Activated T-helper 2 cell treated with anti-CD3 and anti-CD28 coated beads, Interferon-gamma antibody, Interleukin-2, Interleukin-4, amounts not matched to agents 10 μg/mL and 5 μg/mL and 100 μg/mL, durations not matched to agents 14 hours and 24 hours and 36 hours (primary cell): Measurements from ENCODE around the gene IL22RA1. TPM values are rescaled to one million over a fixed set of nuclear protein-coding genes. Genes with fewer than 3 reads are reported as not detected.

Experiments used
- DNase-seq: peaks from one replicate; pipeline ENCODE4 v3.0.0; 2021; ENCODE audit warnings: low spot score
- H3K27ac Mint-ChIP-seq: one replicate; pipeline ENCODE4 v1.8.0; 2021; ENCODE audit warnings: mixed read lengths
- H3K27me3 Mint-ChIP-seq: one replicate; pipeline ENCODE4 v1.8.0; 2021; ENCODE audit warnings: low read depth, mixed read lengths
- H3K36me3 Mint-ChIP-seq: one replicate; pipeline ENCODE4 v1.8.0; 2021; ENCODE audit warnings: low read depth, mixed read lengths
- H3K4me1 Mint-ChIP-seq: one replicate; pipeline ENCODE4 v1.8.0; 2021; ENCODE audit warnings: low read depth, mixed read lengths
- H3K4me3 Mint-ChIP-seq: one replicate; pipeline ENCODE4 v1.8.0; 2021; ENCODE audit warnings: low read depth, mild to moderate bottlenecking, moderate library complexity, mixed read lengths
- H3K9me3 Mint-ChIP-seq: one replicate; pipeline ENCODE4 v1.8.0; 2021; ENCODE audit warnings: mixed read lengths
- intact Hi-C: fragments of 100-400 bp; cut with micrococcal nuclease; formaldehyde crosslinking; loops from one replicate; pipeline ENCODE4 v1.15.1; 2023
- total RNA-seq: library from RNA; stranded (reverse); gene quantifications from 2 replicates; pipeline ENCODE4 v1.2.3, GENCODE V29; 2022

The IL22RA1 gene, protein sequence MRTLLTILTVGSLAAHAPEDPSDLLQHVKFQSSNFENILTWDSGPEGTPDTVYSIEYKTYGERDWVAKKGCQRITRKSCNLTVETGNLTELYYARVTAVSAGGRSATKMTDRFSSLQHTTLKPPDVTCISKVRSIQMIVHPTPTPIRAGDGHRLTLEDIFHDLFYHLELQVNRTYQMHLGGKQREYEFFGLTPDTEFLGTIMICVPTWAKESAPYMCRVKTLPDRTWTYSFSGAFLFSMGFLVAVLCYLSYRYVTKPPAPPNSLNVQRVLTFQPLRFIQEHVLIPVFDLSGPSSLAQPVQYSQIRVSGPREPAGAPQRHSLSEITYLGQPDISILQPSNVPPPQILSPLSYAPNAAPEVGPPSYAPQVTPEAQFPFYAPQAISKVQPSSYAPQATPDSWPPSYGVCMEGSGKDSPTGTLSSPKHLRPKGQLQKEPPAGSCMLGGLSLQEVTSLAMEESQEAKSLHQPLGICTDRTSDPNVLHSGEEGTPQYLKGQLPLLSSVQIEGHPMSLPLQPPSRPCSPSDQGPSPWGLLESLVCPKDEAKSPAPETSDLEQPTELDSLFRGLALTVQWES
- total RNA-seq, result not detected in 2 replicates

DNA sequence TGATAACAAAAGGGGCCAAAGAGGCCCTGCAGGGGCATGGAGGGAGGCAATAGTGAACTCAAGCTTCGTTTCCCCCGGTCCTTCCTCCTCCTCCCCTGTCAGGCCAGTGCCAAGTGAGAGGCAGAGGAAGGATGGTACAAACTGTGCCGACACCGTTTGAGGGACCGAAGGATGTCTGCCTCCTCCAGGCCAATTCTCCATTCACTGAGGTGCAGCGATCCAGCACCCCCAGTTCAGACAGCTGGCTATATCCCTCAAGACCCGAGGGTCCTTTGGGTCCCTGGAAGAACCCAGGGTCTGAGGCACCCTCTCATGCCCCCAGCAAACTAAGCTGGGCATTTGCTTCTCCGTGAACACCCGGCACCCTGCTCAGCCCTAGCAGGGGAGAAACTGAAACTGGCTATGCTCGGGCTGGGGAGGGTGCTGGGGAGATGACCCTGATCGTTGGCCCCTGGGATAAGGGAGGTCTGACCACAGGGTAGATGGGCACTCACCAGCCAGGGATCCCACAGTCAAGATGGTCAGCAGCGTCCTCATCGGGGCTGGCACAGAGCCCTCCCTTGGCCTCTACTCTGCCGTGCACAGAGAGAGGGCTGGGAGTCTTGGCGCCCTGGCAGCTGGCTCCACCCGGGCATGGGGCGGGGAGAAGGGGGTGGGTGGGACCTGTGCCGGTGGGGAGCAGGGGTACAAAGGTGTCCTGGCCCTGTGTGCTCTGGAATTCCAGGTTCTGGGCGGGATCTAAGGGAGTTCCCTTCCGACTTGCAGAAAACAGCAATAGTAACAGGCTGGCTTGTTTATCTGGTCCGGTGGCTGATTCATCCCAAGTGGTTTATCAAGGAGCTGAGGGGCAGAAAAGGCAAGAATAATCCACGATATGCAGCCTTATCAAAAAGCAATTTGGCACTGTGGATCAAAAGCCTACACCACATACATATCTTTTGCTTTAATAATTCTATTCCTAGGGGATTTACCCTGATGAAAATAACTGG lies at the start of gene IL22RA1:
TSS of gene IL22RA1 (minus strand) at position 595 of the 989 bp plus-strand sequence. CDS start at position 537, 58 bp downstream.
- H3K27me3 Mint-ChIP-seq, result peaks cover 9% of the 10 kb centered on the region
- no peaks in the 10 kb centered on the region for H3K36me3 Mint-ChIP-seq
- H3K27ac Mint-ChIP-seq, result no peak within 1 kb of the TSS
- DNase-seq, result no peak
- no peak within 1 kb of the TSS for H3K4me3 Mint-ChIP-seq
- intact Hi-C loops, result no loop called here
- H3K4me1 Mint-ChIP-seq, result no peaks in the 10 kb centered on the region
- no peaks in the 10 kb centered on the region for H3K9me3 Mint-ChIP-seq

DNA sequence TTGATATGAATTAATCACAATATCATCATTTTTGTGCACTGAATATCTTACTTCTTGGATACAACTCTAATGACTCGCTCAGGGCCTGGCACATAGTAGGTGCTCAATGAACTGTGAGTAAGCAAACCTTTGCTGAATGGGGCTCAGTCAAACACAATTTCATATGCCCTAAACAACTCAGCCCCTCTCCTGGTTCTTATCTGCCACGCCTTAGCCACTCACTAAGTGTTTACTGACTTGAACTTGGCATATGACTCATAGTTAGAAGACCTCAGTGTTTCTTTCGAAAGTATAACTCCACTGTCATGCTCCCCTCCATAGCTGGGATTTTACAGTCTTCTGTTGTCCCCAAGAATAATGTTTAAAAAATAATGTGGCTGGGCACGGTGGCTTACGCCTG lies 48.9 kb upstream of the IL22RA1 start:
- peak overlapping the region; percentile 83 for H3K27ac Mint-ChIP-seq
- H3K36me3 Mint-ChIP-seq, result peaks cover 8% of the 10 kb centered on the region
- peaks cover 50% of the 10 kb centered on the region for H3K4me1 Mint-ChIP-seq
- DNase-seq, result peak; percentile 33
- intact Hi-C loops, result loop anchor here (2.0 to 10.0 kb wide), 3 partner anchors 41 to 343 kb away; partner anchors contain the start of gene STPG1
- no peak overlapping the region for H3K4me3 Mint-ChIP-seq
- no peaks in the 10 kb centered on the region for H3K9me3 Mint-ChIP-seq
- H3K27me3 Mint-ChIP-seq, result no peaks in the 10 kb centered on the region

DNA sequence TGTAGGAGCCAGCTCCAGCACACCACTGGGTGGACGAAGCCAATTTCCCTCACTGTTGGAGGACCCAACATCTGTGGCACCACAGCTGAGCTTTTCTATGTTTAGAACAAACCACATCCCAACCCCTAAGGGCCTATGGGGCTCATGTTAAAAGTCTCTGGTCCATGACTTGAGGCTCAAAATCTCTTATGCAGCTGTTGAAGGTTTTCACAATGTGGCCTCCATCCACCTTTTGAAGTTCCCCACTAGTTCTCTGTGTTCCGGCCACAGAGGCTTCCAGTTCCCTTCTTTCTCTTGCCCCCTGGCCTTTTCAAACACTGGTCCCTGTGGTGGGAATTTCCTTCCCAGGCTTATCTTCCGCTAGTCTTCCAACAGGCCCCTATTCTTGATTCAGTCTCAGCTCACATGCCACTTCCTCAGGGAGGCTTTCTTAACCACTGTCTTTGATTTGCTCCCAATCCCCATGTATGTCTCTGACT lies 48.1 kb upstream of the IL22RA1 start:
- intact Hi-C loops, result loop anchor here (2.0 to 10.0 kb wide), 3 partner anchors 40 to 344 kb away; partner anchors contain the start of gene STPG1
- peaks cover 54% of the 10 kb centered on the region for H3K4me1 Mint-ChIP-seq
- H3K9me3 Mint-ChIP-seq, result no peaks in the 10 kb centered on the region
- peak overlapping the region; percentile 83 for H3K27ac Mint-ChIP-seq
- H3K36me3 Mint-ChIP-seq, result peaks cover 8% of the 10 kb centered on the region
- DNase-seq, result no peak
- no peaks in the 10 kb centered on the region for H3K27me3 Mint-ChIP-seq
- H3K4me3 Mint-ChIP-seq, result no peak overlapping the region

DNA sequence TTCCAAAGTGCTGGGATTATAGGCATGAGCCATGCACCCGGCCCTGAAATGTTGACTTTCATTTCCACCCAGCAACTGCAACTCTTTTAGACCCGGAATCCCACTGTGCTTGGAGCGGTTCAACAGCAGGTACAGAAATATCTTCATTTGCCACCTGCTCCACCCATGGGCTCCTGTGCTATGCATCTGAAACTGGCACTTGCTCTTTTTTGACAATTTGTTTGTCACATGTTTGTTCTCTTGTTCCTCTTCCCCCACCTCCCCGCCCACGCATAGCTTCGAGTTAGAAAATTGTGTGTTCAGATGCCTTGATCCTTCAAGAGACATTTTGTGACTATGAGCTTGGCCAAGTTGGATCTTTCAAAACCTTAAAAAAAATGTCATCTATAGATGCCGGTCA lies 46.6 kb upstream of the IL22RA1 start:
- peaks cover 48% of the 10 kb centered on the region for H3K4me1 Mint-ChIP-seq

GRCh38 chr1:24186993-24187790 lies 44.3 kb upstream of the IL22RA1 start, which contains the start of gene IFNLR1:
TSS of gene IFNLR1 (minus strand) at chr1:24187289. CDS start at chr1:24187248, 41 bp downstream.
- Mint-ChIP-seq H3K4me3 (peak within 1 kb of the TSS; percentile 79), H3K4me1 (peaks cover 35% of the 10 kb centered on the region), H3K27ac (peak within 1 kb of the TSS; percentile 65), H3K9me3 (no peaks in the 10 kb centered on the region), H3K27me3 (no peaks in the 10 kb centered on the region), H3K36me3 (peaks cover 8% of the 10 kb centered on the region)
- DNase-seq, result peak; percentile 59
- intact Hi-C loops, result no loop called here

More for the DNA sequence above, 46.6 kb upstream of the IL22RA1 start:
- H3K27ac Mint-ChIP-seq, result peak overlapping the region; percentile 28
- peaks cover 8% of the 10 kb centered on the region for H3K36me3 Mint-ChIP-seq
- intact Hi-C loops, result no loop called here
- peak overlapping the region; percentile 22 for H3K4me3 Mint-ChIP-seq
- H3K9me3 Mint-ChIP-seq, result no peaks in the 10 kb centered on the region
- no peaks in the 10 kb centered on the region for H3K27me3 Mint-ChIP-seq
- no peak for DNase-seq

DNA sequence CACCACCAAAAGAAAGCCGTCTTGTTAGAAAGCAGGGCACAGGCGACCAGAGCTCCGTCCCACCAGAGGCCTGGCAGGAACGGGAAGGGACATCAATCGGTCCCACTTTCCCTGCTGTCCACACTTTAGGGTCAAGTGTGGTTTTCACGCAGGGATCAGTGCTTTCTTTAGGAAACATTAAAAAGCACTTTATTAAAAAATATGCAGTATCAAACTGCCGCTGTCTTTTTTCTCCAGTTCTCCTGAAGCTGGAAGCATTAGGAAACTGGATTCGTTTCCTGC lies 43.7 kb upstream of the IL22RA1 start:
- H3K9me3 Mint-ChIP-seq, result no peaks in the 10 kb centered on the region
- no peaks in the 10 kb centered on the region for H3K27me3 Mint-ChIP-seq

DNA sequence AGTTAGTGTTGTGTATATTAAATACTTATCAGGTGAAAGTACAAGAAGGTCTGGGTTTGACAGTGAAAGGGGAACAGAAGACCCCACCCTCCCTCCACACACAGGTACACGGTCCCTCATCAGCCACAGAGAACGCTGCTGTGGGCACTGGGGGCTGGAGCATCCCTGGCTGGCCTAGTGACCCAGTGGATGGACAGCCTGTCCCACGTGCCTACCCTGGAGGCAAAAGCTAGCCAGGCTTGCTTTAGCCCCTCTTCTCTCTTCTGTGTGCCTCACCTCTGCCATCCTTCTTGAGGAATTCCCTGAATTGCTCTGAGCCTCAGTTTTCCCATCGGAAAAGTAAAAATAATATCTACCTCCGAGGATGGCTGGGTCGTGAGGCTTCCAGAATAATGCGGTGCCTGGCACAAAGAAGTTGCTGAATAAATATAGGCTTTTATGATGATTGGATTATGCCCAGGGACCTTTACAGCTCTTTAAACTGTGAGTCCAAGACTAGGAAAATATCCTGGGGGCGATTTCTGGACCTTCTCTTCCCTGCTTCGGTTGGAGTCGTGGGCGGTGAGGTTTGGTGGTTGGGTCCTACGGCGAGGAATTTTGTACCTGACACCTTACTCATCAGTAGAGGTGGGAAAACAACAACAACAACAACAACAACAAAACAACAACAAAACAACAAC lies 43.2 kb upstream of the IL22RA1 start:
- Mint-ChIP-seq H3K4me1 (peaks cover 25% of the 10 kb centered on the region), H3K36me3 (peaks cover 2% of the 10 kb centered on the region), H3K4me3 (peak overlapping the region; percentile 79), H3K27me3 (no peaks in the 10 kb centered on the region), H3K27ac (peak overlapping the region; percentile 65), H3K9me3 (no peaks in the 10 kb centered on the region)
- intact Hi-C loops, result no loop called here
- no peak for DNase-seq

More for the DNA sequence above, 43.7 kb upstream of the IL22RA1 start:
- peak overlapping the region; percentile 65 for H3K27ac Mint-ChIP-seq
- no peak for DNase-seq
- H3K4me1 Mint-ChIP-seq, result peaks cover 30% of the 10 kb centered on the region
- H3K4me3 Mint-ChIP-seq, result peak overlapping the region; percentile 79
- intact Hi-C loops, result no loop called here
- peaks cover 6% of the 10 kb centered on the region for H3K36me3 Mint-ChIP-seq

- Mint-ChIP-seq H3K4me3 (no peak overlapping the region), H3K27ac (no peak overlapping the region), H3K36me3 (no peaks in the 10 kb centered on the region), H3K9me3 (no peaks in the 10 kb centered on the region), H3K27me3 (no peaks in the 10 kb centered on the region), H3K4me1 (peaks cover 18% of the 10 kb centered on the region)
- intact Hi-C loops, result no loop called here
- DNase-seq, result no peak
These were observed 42.1 kb upstream of the IL22RA1 start for GRCh38 chr1:24185076-24185475.

GRCh38 chr1:24182061-24182460 lies 39.1 kb upstream of the IL22RA1 start:
- Mint-ChIP-seq H3K4me3 (no peak overlapping the region), H3K36me3 (no peaks in the 10 kb centered on the region), H3K9me3 (no peaks in the 10 kb centered on the region), H3K4me1 (peaks cover 4% of the 10 kb centered on the region), H3K27ac (no peak overlapping the region), H3K27me3 (no peaks in the 10 kb centered on the region)
- intact Hi-C loops, result no loop called here
- no peak for DNase-seq

DNA sequence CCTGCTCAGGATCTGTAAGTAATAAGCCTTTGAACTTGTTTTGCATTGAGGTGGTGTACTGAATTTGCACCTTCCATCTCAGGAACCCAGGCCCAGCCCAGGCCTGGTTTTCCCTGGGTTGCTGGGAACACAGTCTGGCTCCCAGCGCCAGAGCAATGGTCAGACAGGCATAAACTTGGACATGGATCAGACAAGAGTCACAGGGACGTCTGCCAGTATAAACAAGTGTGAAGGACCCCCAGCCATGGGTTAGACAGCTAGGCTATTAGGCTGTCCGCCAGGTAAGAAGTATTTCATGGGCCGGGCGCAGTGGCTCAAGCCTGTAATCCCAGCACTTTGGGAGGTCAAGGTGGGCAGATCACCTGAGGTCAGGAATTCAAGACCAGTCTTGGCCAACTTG lies 38.7 kb upstream of the IL22RA1 start:
- intact Hi-C loops, result no loop called here
- H3K27ac Mint-ChIP-seq, result no peak overlapping the region
- no peak for DNase-seq
- H3K4me3 Mint-ChIP-seq, result no peak overlapping the region
- H3K9me3 Mint-ChIP-seq, result no peaks in the 10 kb centered on the region
- no peaks in the 10 kb centered on the region for H3K27me3 Mint-ChIP-seq
- peaks cover 4% of the 10 kb centered on the region for H3K4me1 Mint-ChIP-seq
- no peaks in the 10 kb centered on the region for H3K36me3 Mint-ChIP-seq

GRCh38 chr1:24180676-24181075 lies 37.7 kb upstream of the IL22RA1 start:
- Mint-ChIP-seq H3K4me1 (no peaks in the 10 kb centered on the region), H3K9me3 (no peaks in the 10 kb centered on the region), H3K4me3 (no peak overlapping the region), H3K27me3 (no peaks in the 10 kb centered on the region), H3K36me3 (no peaks in the 10 kb centered on the region), H3K27ac (no peak overlapping the region)
- intact Hi-C loops, result no loop called here
- DNase-seq, result no peak
